HG03354 (cell line): ENCODE results near the gene HRAS.
"Not testable (repeated sequence)": the region's sequence is repeated elsewhere in the genome, so short reads cannot be mapped to it uniquely, and the experiment has no call there.

Experiments
- ATAC-seq: cut with Tn5 transposase; IDR thresholded peaks from one replicate; pipeline ENCODE4 v1.9.1; 2021; ENCODE audit warnings: mild to moderate bottlenecking; ENCODE audit not compliant: unreplicated experiment, poor library complexity, severe bottlenecking

HRAS gene

GRCh38 chr11:516918-517685, 18.3 kb downstream of the HRAS start:
- not testable (repeated sequence) for ATAC-seq

DNA sequence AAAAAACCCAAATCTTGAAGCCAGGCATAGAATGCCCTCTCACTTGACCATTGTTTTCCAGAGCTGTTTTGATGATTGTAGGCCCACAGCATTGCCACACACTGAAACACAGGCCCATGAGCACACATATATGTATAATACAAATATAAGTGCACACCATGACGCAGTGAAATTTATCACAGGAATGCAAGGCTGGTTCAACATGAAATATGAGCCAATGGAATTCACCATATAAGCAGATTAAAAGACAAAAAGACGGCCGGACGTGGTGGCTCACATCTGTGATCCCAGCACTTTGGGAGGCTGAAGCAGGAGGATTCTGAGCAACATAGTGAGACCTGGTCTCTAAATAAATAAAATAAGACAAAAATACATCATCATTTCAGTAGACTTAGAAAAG, 19.0 kb downstream of the HRAS start:
- ATAC-seq: no peak

- ATAC-seq: no peak
These were observed 20.2 kb downstream of the HRAS start for GRCh38 chr11:515131-515530.

DNA sequence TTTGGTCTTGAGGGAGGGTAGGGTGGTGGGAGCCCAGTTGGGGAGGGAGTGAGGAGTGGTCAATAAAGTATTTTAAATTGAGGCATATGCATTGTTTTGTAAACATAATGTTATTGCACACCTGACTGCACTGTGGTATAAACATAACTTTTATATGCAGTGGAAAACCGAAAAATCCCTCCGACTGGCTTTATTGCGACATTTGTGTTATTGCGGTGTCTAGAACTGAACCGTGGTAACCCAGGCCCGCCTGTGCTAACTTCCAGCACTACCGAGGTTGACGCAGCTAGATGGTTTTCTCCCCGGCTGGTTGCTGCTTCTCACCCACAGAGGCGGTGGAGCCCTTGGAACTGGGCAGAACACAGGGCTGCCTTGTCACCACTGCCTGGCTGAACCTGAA, 20.8 kb downstream of the HRAS start:
- no peak for ATAC-seq

GRCh38 chr11:512761-513595, 22.4 kb downstream of the HRAS start:
- ATAC-seq: no peak

DNA sequence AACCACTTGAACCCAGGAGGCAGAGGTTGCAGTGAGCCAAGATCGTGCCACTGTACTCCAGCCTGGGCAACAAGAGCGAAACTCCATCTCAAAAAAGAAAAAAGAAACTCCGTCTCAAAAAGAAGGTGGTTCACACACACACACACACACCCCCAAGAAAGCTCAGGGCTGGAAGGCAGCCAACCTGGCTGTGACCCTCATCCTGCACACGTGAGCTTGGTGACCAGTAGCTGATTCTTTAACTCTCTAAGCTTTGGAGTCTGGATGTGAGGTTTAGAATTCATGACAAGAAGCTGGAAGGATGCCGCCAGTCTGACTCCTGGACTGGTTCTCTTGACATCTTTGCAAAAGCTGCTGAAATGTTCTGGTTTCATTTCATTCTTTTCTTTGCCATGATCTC, 26.4 kb downstream of the HRAS start:
- no peak for ATAC-seq

DNA sequence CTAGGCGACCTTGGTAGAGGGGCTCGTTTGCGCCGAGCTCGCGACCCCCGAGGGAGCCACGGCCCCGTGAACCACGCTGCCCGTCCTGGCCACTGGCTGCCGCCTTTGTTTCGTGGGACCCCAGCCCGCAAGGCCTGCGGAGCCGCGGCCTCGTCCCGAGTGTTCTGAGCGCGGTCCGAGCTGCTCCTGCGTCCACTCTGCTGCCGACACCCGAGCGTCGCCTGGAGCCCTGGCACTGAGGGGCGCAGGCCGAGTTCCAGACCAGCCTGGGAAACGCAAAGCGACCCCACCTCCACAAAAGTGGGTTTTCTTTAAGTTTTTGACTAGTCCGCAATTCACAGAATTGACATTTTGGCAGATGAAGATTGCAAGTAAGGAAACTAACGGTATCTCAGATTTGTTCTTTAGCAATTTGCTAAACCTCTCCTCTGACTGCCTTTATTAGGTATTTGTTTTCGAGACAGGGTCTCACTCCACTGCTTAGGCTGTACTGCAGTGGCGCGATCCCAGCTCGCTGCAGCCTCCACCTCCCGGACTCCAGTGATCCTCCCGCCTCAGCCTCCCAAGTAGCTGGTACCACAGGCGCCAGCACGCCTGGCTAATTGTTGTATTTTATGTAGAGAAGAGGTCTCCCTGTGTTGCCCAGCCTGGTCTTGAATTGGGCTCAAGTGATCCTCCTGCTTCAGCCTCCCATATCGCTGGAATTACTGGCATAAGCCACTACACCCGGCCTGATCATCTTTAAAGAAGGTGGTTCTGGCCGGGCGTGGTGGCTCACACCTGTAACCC, 27.5 kb downstream of the HRAS start:
- ATAC-seq: no peak

DNA sequence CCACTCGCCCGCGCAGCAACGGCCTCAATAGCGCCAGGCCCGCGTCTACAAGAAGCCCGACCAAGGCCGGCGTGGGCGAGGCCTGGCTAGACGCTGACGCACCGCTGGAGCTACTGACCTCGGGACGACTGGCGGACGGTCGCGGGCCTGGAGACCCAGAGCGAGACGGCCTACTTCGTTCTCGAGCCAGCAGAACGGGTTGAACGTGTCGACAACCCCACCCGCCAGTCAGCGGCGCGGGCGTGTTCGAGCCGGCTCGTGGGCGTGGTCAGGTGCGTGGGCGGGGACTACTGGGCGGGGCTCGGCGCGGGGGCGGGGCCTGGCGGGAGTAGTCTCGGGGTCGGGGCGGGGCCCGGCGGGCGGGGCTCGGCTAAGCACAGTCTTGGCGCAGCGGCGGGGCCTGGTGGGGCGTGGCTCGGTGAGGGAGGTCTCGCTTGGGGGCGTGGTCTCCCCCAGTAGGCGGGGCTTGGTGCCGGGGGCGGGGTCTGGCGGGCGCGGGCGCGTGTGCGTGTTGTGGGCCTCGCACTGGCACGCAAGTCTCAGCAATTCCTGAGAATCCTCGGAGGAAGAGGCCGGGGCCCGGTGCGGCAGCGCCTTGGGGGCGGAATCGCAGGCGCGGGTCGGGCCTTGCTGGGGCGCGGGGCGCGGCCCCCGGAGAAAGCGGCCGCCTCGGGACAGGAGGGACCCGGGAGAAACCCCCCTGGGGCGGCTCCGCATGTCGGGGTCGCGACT, 28.2 kb downstream of the HRAS start, which contains the start of gene RNH1:
RNH1 (minus strand) TSS at position 248 of the 732 bp plus-strand sequence. CDS start 5,080 bp downstream, outside the sequence.
- ATAC-seq: peak; percentile 48

- peak; percentile 78 for ATAC-seq
These were observed 29.0 kb downstream of the HRAS start for GRCh38 chr11:506238-506994.

- ATAC-seq: no peak
These were observed 30.4 kb downstream of the HRAS start for GRCh38 chr11:504994-505344.

GRCh38 chr11:504053-504993, 31.1 kb downstream of the HRAS start:
- ATAC-seq: no peak

- ATAC-seq: no peak
These were observed 32.0 kb downstream of the HRAS start for GRCh38 chr11:503179-503981.

- ATAC-seq: no peak
These were observed 32.8 kb downstream of the HRAS start for GRCh38 chr11:502288-503178.

DNA sequence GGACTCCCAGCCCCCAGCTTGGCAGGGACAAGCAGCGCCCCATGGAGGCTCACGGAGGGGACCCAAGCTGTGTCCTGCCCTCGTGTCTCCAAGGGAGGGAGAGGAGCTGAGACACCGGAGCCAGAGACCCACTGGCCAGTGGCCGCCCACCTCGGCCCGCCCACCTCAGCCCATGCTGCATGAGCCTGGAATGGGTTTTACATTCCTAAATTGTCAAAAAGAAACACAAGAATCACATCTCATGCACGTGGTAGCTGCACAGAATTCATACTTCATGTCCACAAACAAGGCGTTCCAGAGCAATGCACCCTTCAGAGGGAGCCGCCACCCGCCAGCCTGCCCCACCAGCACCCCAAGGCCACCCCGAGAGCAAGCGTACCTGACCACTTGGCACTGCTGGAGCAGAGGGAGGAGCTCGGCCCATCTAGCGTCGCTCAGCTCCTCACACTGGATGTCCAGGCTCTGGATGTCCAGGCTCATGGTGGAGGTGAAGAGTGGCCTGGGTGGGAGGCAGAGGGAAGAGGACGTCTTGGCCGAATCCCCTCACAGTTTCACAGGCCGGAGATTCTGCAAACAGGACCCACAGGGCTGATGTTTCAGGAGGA, 33.6 kb downstream of the HRAS start:
- no peak for ATAC-seq

DNA sequence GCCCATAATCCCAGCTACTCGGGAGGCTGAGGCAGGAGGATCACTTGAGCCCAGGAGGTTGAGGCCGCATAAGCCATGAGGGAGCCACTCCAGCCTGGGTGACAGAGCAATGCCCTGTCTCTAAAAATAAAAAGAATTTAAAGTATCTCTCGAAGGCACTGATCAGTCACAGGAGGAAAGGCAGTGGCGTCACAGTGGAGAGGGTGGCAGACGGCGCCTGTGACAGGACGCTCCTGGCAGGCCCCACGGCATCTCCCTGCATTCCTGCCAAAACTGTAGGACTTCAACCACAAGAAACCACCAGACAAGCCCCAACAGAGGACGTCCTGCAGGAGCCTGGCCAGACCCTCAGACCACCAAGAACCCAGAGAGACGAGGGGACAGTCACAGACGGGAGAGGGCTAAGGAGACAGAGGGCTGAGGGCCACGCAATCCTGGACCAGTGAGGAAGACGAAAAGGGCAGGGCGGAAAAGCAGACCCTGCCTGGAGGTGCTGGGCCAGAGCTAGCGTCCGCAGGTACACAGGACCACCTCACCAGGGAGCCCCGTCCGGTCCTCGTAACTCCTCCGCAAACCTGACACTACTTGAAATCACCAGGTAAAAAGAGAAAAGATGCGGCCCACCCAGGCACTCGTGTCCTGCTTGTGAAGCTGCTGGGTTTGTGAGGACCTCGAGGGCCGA, 34.2 kb downstream of the HRAS start:
- no peak for ATAC-seq
